GM21447 (cell line): ENCODE measurements around the gene DHX34.

Source experiments
- ATAC-seq: cut with Tn5 transposase; IDR thresholded peaks from one replicate; pipeline ENCODE4 v1.9.1; 2021; ENCODE audit not compliant: unreplicated experiment

DHX34 gene

DNA sequence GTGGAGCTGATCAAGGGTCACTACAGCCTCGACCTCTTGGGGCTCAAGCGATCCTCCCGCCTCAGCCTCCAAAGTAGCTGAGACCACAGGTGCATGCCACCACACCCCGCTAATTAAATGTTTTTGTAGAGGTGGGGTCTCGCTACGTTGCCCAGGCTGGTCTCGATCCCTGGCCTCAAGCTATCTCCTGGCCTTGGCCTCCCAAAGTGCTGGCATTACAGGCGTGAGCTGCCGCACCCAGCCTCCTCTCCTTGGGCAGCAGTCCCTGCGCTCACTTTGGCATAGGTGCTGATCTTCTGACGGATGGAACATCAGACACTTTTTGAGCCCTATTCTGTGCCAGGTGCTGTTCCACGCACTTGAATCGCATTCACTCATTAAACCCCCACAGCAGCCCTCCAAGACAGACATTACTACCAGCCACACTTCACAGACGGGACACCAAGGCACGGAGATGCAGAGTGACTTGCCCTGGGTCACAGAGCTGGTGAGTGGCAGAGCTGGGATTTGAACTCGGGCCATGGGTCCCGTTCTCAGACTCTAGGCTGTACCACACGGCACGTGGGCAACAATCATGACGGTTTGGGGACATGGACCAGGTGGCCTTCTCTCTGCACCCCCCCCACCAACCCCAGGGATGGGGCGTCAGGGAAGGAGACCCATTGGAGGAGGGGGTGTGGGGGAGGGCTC lies 67.0 kb downstream of the DHX34 start:
- no peak for ATAC-seq

DNA sequence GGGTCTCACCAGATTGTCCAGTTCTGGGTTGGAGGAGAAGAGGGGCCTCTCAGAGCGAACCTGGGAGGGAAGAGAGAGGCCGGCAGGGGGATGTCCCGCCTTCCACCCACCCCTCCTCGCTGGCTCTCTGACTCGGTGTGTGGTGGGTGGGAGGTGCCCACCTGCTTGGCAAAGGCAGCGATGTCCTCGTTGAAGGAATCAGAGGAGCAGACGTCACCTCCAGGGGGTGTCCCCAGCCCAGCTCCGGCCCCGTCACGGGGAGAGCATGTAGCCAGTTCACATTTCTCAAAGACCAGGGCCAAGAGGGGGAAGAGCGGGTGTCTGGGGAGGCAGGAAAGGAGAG lies 67.5 kb downstream of the DHX34 start:
- no peak for ATAC-seq

DNA sequence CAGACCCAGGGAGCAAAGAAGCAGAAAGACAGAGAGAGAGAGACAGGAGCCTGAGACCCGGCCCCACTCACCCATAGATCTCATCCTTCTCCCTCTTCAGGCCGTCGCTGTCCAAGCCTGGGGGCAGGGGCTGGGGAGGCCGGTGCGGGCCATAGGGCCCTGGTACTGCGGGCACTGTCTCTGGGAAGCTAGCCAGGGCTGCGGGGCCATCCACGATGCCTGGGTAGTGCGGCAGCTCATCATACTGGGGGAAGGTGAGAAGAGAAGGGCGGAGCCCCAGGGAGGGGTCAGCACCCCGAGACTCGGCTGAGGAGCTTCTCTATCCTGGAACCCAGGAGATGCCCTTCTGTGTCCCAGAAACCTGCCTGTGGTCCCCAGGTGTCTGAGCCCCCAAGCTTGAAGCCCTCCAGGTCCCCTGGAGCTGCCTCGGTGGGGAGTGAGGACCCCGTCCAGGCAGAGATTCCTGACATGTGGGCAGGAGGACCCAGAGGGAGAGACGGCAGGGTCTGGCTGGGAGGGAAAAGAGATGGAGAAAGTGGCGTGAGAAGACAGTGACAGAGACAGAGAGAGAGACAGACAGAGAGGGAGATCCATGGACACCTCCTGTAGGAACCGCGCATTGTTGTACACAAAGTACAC lies 68.1 kb downstream of the DHX34 start:
- no peak for ATAC-seq

DNA sequence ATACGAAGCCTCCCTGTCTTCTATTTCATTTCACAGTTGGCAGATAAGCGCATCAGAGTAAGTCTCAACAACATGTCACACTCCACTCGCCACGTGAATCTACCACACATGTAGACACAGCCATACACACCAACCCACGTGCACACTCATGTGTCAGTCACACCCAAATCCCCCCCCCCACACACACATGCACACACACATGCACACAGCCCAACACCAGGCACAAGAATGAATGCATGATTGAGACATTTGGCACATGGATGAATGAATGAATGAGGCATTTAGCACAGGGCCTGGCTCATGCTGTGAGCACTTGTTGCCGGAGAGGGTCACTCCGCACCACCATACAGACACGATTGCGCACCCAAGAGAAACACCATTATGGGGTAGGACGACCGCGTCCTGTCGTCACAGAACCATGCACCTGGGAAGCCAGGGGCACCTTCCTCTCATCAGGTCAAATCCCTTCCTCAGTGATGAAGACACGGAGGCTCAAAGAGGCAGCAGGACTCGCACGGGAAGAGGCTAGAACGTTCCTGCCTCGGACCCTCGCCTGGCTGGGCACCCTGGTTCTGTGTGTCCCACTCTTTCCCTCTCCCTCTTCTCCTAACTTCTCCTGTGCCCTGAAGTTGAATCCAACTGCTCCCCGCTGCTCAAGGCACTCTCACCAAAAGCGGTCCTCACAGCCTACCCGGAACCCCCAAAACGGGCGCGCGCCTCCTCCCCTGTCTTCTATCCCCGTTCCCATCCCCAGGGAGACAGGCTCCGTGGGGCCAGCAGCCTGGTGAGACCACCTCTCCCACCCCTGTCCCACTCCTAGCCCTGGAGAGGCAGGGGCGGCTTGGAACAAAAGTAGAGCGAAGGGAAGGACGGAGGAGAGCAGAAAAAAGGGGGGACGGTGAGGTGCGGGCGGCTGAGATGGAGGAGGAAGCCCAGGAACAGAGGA lies 68.9 kb downstream of the DHX34 start:
- ATAC-seq, result no peak

DNA sequence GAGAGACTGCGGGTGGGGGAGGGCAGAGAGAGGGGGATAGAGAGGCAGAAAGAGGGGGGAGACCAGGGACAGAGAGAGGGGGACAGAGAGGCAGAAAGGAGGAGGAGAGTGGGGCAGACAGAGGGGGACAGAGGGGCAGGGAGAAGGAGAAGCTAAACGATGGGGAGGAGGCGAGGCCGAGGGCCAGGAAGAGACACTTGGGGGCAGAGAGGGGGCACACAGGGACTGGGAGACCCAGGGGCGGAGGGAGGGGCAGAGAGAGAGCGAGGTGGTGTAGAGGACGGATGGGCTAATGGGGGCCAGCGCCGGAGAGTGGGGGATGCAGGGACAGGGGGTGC lies 69.5 kb downstream of the DHX34 start:
- ATAC-seq, result no peak

DNA sequence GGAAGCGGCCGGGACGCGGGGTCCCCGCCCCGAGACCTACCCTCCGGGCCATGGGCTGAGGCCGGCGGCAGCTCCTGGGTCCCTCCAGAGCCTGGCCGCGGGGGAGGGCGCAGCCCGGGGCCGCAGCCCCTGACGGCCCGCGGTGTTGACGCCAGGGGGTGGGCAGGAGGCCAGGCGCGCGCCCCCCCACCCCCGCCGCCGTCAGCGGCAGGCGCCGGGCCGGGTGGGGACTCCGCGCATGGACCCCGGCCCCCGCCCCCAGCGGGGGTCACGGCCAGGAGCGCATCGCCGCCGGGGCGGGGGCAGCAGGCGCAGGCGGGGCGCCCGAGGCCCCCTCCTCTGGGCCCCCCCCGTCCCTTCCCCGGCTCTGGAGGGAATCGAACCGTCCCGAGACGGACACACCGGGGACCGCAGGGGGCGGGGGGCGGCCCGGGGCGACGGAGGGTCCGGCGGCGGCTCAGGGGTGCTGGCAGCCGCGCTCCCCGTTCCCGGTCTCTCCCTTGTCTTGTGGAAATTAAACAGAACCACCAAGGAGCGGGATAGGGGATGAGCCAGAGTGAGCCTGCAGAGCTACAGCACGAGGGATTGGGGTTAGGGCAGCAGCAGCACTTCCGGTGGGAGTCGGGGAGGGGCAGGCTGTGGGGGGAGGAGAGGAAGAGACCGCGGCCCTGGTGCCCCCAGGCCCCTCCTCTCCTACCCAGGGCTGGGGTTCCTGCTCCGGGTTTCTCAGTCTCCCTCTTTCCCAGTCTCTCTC lies 70.1 kb downstream of the DHX34 start, which contains the start of gene MEIS3:
Gene MEIS3 (minus strand): TSS at position 498 of the 754 bp plus-strand sequence. CDS start 446 bp downstream, at position 52.
- no peak for ATAC-seq

DNA sequence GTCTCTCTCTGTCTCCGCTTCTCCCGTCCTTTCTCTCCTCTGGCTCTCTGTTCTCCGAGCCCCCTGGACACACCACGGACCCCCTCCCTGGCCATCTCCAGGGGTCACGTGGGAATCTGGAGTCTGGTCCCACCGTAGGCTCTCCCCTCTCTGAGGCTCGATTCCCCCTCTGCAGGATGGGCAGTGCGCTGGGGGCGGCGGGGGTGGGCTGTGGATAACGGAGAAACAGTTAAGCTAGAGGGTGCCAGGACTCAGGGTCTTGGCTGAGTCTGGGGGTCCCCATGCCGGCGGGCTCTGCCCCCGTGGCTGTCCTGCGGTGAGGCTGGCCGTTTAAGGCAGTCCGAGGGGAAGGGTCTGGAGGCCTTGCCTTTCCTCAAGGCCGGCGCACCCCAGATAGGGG lies 70.7 kb downstream of the DHX34 start:
- no peak for ATAC-seq

DNA sequence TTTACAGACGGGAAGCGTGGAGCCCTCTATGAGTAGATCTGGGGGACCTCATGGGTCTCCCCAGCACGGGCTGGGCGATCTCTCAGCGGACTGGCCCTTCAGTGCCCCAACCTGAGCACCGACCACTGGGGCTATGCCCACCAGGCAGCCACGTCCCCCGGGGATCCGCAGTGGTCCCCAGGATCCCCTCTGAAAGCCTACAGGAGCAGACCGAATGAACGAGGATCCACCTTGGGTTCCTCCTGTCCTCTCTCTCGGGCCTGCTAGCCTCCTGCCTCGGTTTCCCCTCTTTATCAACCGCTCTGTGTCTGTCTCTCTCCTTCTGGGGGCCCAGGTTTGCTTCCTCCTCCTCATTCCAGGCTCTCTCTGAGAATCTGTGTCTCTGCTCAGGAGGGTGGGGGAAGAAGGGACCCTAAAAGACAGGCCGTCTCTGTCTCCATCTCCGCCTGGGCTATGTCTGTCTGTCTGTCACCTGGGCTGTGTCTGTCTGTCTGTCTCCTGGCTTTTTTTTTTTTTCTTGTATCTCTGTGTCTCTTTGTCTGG lies 72.2 kb downstream of the DHX34 start:
- ATAC-seq, result no peak

DNA sequence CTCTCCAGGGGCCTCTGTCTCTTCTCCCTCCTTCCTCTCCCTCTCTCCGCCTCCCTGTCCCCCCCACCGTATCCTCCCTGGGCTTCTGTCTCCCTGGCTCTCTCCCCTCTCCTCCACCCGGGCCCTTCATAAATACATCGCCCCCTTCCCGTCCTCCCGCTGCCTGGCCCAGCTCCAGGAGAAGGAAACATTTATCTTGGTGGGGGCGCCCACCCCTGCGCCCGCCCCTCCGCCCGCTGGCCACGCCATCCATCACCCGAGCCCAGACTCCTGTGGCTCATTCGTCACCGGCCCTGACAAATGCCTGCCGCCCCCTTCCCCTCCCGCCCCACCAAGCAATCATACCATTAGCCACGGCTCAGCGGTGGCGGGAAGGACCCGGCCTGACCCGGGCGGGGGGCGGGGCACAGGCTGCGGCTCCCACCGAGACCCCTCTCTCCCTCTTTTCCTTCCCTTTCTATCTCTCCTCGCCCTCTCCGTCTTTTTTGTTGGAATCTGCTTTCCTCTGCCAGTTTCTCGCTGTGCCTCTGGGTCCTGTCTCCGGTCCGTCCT lies 72.8 kb downstream of the DHX34 start:
- no peak for ATAC-seq

DNA sequence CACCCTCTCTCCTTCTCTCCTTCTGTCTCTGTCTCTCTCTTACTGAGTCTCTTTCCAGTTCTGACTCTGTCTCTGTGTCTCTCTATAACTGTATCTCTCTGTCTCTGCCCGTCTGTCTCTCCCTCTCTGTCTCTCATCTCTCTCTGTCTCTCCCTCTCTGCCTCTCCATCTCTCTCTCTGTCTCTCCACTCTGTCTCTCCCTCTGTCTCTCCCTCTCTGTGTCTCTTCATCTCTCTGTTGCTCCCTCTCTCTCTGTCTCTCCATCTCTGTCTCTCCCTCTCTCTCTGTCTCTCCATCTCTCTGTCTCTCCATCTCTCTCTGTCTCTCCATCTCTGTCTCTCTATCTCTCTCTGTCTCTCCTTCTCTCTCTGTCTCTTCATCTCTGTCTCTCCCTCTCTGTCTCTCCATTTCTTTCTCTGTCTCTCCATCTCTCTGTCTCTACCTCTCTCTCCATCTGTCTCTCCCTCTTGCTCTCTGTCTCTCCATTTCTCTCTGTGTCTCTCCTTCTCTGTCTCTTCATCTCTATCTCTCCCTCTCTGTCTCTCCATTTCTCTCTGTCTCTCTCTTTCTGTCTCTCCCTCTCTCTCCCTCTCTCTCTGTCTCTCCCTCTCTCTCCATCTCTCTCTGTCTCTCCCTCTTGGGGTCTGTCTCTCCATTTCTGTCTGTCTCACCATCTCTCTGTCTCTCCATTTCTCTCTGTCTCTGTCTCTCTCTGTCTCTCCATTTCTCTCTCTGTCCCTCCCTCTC lies 73.5 kb downstream of the DHX34 start:
- no peak for ATAC-seq

DNA sequence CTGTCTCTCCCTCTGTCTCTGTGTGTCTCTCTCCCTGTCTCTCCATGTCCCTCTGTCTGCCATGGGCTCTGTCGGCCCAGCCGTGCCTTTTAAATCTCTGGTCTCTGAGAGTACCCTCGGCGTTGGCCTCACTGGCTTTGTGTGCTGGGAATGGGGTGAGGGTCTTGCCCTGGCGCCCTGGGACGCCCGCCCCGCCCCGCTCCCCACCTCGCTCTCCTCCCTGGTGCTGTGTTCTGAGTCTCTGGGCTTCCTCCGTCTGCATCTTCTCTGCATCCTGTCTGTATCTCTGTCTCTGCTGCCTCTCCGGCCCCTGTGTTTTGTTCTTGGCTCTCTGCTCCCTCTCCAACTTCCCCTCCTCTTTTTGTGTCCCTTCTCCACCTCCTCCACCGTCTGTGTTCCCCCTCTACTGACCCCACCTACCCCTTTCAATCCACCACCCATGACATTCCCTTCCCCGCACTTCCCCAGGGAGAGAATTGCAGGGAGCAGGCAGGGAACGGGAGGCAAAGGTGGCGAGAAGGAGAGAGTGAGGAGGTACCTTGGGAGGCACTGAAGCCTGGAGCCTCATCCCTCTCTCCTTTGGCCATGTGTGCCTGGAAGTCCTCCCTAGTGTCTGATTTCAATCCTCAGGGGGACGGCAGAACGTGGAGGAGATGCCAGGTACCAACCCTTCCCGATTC lies 74.2 kb downstream of the DHX34 start:
- no peak for ATAC-seq

DNA sequence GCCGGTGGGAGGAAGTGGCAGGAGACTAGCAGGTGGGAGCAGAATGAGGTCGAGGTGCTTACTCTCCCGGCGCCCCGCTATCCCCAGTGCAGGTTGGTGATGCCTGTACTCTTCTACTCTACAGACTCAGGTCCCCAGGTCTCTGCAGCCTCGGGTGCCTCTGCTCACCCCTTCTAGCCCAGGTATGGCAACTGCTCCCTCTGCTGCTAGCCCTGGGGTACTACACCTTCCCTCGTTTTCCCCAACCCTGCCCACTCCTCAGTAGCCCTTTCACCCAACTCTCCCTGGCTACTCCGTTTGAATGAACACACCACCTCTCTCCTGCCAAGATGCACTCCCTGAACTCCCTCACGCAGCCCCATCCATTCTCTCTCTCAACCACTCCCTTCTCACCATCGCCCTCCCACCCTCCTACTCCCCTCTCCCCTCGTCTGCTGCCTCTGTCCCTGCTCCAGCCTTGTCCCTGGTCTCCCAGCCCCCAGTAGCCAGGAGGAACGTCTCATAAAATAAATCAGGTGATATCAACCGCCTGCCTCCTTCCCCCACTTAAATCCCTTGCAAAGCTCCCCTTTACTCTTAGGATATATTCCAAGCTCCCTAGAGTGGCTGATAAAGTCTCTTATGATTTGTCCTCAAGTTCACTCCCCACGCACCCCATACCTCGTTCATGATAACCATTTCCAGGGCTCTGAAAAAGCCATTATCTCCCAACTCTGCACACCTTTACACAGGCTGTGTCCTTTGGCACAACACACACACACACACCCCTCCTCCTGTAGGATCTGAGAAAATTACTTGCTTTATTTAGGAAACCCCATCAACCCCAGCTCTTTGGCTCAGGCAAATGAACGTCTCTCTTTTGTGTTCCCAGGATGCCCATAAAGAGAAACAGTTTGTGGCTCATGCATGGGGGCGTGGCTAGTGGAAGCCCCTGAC lies 78.4 kb downstream of the DHX34 start:
- no peak for ATAC-seq

DNA sequence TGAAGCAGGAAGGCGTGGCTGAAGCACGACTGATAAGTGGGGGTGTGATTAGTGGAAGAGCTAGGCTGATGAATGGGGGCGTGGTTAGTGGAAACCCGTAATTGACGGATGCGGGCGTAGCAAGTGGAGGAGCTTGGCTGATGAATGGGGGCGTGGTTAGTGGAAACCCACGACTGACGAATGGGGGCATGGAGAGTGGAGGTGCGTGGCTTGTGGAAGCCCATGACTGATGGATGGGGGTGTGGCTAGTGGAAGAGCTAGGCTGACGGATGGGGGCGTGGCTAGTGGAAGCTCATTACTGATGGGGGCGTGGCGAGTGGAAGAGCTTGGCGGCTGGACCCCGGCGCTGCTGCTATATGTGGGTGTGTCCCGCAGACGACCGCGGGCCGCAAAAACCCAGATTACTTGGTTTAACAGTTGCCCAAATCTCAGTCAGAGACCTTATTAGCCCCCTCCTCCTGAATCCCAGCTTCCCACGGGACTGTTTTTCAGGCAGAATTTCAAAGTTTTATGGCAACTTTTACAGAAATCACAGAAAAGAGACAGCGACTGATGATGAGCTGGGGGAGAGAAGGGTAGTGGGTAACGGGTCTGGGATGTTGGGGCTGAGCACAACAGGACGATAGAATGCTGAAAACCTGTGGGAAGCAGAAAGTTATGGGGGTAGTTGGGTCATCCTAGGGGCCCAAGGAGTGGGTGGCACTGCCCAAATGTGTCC lies 79.2 kb downstream of the DHX34 start:
- no peak for ATAC-seq

DNA sequence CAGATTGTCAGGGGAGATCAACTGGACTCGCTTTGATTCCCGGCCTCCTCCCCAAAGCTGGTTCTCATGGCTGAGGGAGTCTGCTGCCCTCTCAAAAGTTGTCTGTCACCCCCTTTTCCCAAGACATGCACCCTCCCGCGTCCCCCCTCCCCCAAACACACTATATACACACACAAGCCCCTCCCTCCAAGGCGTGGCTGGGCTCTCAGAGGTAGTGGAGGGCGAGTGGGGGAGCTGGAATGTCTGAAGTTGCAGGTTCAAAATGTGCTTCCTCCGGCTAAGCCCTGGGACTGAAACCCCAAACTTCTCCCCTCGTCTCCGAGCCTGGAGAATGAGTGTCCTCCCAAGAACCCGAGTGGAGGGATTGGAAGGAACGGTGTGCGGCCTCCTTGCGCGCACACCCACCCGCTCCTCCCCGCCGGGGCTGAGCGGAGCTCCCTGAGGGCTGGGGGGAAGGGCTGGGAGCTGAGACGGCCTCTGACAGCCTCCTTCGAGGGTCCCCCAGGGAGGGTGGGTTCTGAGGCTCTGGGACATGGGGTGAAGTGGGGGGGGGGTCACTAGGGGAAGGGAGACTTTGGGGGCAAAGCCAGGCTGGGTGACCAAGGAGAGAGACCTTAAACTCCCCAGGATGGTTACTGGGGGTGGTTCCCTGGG lies 80.2 kb downstream of the DHX34 start:
- ATAC-seq, result no peak

DNA sequence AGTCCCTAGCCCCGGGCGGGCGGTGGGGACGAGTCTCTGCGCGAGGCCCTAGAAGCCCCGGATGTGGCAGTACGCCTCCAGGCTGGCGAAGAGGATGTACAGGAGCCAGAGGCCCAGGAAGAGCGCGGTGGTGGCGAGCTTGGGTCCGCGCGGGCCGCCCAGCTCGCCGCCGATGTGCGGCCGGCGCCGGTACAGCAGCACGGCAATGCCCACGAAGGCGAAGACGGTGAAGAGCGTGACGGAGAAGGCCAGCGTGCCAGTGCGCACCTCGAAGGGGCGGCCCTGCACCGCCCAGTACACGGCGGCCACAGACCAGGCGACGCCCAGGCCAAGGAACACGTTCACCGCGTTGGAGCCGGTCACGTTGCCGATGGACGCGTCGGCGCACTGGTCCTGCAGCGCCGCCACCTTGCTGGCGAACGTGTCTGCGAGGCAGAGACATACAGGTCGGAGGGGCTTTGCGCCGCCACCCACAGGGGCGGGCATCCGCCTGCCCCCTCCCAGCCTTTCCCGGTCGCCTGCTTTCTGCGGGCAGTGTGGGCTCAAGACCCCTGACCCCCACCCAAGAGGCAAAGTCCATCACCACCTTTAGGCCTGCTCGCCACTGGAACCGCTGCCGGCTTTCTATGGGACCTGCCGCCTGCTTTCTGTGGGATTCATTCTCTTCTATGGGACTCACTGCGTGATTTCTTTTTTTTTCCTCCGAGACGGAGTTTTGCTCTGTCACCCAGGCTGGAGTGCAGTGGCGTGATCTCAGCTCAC lies 81.1 kb downstream of the DHX34 start:
- ATAC-seq, result no peak

DNA sequence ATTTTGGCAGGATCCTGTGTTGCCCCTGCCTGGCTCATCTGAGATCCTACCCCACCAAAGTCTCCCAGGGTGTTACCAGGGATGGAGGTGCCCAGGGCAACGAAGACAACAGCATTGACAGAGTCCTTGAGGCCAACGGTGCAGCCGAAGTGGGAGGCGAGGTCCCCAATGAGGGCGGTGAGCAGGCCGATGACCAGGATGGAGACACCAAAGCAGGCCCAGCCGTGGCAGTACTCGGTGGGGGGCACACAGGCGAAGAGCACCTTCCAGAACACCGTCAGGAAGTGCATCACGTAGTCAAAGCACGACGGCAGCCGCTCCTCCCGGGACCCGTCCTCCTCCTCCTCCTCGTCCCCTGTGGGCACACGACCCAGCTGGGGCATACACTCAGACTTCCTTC lies 83.0 kb downstream of the DHX34 start:
- ATAC-seq, result no peak
